Suprapubic skin (tissue), 4 donors: ENCODE data around the gene LOC128125822.

Experiments used
- CTCF ChIP-seq, 2 donors: fragments of 200-600 bp in 1 of 2; fragments of 450-650 bp in 1 of 2; sonication (generic) in 1 of 2; IDR thresholded peaks; one replicate each; pipeline ENCODE4 v1.5.1; 2016 to 2019; ENCODE audit warnings: antibody characterized with exemption in 2 of 2, mild to moderate bottlenecking in 1 of 2, moderate library complexity in 1 of 2
- EP300 ChIP-seq: sonication (generic); formaldehyde crosslinking; IDR thresholded peaks from one replicate; pipeline ENCODE4 v1.6.1; 2017; ENCODE audit warnings: antibody characterized with exemption
- POLR2A ChIP-seq, 2 donors: fragments of 450-650 bp; IDR thresholded peaks; one replicate each; pipeline ENCODE4 v1.6.1; 2017; ENCODE audit warnings: antibody characterized with exemption in 2 of 2, mild to moderate bottlenecking in 2 of 2, moderate library complexity in 2 of 2
- POLR2AphosphoS5 ChIP-seq, 3 donors: sonication (generic); formaldehyde crosslinking; IDR thresholded peaks; one replicate each; pipeline ENCODE4 v1.6.1; 2017; ENCODE audit warnings: antibody characterized with exemption in 3 of 3

- TF ChIP-seq CTCF (IDR thresholded peaks at IDR 0.05) (no peak), POLR2A (IDR thresholded peaks at IDR 0.05) (no peak), EP300 (no peak), POLR2AphosphoS5 (IDR thresholded peaks at IDR 0.05) (no peak)
These were observed 34.9 kb upstream of the LOC128125822 start for GRCh38 chr6:63537201-63537958.
